GM19023 (cell line): ENCODE data around the gene CARD9.

ENCODE experiments used
- ATAC-seq: cut with Tn5 transposase; IDR thresholded peaks from one replicate; pipeline ENCODE4 v1.9.1; 2021; ENCODE audit warnings: mild to moderate bottlenecking, moderate library complexity; ENCODE audit not compliant: unreplicated experiment

Gene CARD9

DNA sequence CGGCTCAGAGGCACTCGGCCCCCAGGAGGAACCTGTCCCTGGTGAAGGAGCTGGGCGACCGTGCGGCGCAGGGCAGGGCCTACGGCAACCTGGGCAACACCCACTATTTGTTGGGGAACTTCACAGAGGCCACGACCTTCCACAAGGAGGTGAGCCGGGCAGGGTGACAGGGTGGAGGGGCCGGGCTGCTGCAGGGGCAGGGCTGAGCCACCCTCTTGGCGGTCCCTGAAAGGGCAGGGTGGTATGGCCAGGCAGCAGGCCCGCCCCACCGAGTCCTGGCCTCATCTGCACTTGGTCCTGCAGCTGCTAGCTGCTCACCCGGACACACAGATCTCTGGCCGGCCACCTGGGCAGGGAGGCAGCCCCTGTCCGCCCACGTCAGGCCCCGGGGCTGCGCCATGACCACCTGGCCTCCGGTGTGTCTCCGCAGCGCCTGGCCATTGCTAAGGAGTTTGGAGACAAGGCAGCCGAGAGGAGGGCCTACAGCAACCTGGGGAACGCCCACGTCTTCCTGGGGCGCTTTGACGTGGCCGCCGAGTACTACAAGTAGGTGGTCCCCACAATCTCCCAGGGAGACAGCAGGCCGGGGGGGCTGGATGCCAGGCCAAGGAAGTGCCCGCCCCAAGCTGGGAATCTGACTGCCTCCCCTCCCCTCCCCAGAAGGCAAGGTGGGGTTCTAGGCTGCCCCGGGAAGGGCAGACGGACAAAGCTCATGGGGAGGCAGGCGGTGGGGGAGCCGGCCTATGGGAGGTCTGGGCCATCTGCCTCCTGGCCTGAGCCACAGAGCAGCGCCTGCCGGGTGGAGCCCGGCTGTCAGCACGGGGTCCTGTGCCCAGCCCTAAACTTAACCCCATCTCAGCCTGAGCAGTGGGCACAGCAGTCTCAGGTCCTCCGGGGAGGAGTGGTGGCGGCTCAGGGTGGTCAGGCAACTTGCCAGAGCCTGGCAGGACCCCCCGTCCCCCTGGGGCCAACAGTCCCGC lies 35.8 kb downstream of the CARD9 start:
- ATAC-seq: no peak

DNA sequence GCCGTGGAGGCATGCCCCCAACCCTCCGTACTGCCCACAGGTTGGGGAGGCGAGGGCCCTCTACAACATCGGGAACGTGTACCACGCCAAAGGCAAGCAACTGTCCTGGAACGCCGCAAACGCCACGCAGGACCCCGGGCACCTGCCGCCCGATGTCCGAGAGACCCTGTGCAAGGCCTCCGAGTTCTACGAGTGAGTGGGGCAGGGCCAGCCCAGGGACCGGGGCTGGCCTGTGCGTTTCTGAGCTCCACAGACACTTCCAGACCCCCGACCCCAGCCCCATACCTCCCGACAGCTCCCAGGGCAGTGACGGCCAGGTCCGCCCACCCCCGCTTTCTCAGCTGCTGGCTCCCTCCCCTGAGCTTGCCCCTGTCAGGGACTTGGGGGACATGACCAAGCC lies 36.6 kb downstream of the CARD9 start:
- ATAC-seq: no peak

DNA sequence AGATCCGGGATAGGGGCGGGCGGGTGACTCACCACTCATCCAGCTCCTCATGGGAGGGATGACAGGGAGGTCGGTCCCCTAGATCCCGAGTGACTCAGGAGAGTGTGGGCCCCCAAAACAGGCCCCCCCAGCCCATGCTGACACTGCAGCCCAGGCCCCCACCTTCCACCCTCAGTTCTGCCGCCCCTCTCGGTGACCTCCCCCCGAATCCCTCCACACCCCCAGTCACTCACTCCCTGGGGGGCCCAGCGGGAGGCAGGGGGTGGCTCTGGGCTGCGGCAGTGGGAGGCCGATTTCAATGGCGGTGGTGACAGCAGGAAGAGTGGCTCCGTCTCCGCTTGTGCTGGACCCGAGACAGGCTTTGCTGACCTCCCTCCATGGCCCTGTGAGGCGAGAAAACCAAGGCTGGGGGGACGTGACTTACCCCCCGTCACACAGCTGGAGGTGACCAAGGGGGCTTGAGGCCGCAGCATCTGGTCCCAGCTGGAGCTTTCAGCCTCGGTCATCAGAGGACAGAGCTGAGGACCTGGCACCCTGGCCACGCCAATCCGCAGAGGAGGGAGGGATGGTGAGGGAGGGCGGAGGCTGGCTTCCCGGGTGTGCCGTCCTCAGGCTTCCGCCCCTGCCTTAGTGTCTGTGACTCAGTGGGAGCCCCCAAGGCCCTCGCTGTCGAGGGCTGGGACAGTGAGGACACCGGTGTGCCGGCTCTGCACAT lies 37.2 kb downstream of the CARD9 start:
- no peak for ATAC-seq

DNA sequence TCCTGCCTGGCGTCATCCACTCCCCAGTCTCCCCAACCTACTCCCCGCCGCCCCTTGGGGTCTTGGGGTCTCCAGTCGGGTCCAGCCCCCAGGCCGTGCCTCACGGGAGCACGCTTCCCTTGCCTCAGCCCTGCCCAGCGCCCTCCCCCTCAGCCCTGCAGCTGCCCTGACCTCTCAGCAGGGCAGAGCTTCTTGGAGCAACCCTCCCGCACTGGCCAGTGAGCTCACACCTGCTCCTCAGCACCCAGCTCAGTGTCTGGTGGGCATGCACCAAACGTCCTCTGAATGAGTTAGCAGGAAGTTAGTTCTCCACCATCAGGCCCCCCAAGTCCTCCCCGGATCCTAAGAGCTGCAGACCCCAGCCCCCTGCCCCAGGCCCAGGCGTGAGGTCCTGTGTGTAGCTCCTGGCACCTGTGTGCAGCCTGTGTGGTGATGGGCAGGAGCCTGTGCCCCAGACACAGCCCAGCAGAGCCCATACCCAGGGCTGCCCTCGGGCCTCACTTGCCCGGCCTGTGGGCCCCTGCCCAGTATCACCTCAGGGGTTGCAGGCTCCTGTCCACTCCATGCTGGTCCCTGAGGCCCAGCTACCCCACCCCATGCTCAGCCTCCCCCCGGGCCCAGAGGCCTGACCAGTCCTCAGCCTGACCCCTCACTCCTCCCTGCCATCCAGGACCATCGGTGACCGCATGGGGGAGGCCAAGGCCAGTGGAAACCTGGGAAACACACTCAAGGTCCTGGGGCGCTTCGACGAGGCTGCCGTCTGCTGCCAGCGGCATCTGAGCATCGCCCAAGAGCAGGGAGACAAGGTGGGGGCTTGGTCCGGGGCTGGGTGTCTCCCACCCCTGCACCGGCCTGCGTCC lies 37.9 kb downstream of the CARD9 start:
- ATAC-seq: no peak

DNA sequence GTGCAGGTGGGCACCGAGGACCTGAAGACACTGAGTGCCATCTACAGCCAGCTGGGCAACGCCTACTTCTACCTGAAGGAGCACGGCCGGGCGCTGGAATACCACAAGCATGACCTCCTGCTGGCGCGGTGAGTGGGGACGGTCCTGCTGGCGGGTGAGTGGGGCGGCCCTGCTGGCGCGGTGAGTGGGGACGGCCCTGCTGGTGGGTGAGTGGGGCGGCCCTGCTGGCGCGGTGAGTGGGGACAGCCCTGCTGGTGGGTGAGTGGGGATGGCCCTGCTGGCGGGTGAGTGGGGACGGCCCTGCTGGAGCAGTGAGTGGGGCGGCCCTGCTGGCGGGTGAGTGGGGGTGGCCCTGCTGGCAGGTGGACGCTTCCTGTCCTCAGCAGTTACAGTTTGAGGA lies 38.9 kb downstream of the CARD9 start:
- ATAC-seq: no peak

DNA sequence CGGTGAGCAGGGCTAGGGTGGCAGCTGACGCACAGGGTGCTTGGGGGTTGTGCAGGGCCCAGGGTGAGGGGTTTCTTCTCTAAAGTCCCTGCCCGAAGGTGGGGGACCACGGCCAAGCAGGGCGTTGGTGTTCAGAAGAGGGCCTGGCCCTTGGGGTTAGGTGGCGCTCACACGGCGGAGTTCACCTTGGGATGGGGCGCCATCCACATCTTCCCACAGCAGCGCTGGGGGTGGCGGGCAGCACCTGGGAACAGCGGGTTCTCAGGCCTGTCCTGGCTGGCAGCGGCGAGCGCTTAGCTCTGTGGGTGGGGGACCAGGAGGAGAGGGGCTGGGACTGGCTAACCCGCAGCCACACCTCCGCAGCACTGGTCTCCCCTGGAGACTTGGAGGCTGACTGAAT lies 40.0 kb downstream of the CARD9 start:
- ATAC-seq: no peak

DNA sequence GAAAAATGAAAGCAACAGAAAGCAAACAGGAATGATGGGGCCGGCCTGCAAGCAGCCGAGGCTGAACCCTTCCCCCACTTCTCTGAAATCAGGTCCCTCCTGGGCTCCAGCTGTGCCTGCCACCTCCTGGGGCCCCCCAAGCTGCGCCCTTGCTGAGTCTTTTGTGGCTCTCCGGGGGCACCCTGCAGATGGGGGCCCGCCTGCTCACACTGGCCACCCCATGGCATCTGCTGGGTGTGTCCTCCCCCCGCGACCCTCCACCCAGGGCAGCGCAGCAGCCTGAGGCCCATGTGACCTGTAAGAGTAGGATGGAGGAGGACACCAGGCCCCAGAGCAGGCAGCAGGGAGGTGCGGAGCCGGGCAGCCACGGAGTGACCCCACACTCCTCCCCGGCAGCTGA lies 40.4 kb downstream of the CARD9 start:
- no peak for ATAC-seq

DNA sequence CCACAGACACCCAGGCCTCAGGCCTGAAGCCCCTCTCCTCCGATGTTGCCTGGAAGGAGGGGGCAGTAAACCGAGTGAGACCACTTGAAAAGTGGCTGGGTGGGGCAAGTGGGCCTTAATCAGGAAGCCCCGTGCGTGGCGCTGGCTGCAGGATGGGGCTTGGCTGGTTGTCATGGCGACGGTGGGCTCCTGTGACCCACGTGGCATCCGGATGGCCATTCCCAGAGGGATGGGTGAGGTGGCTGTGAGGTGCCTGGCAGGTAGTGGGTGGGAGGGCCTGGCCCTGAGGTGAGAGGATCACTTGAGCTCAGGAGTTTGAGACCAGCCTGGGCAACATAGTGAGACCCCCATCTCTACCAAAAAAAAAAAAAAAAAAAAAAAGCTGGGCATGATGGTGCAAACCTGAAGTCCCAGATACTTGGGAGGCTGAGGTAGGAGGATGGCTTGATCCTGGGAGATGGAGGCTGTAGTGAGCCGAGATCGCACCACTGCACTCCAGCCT lies 40.9 kb downstream of the CARD9 start:
- ATAC-seq: no peak

DNA sequence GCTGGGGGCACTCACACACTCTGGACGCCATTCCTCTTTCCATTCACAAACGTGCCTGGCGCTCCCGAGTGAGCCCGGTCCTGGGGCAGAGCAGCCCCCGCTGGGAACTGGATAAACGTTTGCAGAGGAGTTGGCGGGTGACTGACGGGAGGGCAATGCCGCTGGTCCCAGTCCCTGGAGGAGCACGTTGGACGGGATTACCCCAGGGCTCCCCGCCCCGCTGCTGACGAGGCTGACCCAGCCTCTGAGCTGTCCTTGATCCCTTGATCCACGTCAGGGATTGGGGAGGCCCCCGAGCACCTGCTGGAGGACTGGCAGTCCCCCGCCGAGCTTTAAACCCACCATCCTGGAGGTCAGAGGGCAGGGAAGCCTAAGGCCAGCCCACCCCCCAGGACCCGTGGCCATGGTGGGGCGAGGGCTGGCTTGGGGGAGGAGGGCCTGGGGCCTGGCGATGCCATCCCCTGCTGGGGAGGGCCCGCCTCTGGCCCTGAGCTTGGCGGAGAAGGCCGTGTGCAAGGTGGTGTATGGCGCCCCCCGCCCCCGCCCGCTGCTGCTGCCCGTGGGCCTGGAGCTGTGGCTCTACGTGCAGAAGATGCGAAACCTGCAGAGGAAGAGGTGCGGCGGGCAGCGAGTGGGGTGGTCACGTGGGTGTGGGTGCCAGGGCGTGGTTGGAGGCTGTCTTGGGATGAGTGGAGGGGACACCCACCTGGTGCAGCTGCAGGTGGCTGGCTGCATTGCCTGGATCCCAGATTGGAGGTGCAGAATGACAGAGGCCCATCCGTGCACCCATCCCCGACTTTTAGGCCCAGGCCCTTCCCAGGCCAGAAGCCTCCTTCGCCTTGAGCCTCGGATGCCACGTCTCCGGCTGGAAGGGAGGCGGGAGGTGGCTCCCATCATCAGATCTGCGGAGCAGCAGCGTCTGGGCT lies 41.6 kb downstream of the CARD9 start:
- no peak for ATAC-seq

DNA sequence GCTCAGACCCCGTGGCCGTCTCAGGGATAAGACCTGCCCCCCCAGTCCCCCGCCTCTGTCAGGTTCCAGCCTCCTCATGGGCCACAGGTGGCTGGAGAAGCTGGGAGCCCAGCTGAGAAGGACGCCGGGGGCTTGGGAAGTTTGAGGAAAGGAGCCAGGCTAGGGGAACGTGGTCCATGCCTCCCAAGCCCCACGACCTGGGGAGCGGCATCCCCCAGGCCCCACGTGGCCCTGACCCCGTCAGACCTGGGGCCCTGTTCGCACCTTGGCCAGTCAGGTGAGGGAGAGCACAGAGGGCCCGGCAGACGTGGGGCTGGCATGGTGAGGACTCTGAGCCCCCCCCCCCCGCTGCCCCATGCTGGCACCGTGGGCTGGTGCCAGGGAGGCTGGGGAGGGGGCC lies 42.4 kb downstream of the CARD9 start:
- no peak for ATAC-seq

DNA sequence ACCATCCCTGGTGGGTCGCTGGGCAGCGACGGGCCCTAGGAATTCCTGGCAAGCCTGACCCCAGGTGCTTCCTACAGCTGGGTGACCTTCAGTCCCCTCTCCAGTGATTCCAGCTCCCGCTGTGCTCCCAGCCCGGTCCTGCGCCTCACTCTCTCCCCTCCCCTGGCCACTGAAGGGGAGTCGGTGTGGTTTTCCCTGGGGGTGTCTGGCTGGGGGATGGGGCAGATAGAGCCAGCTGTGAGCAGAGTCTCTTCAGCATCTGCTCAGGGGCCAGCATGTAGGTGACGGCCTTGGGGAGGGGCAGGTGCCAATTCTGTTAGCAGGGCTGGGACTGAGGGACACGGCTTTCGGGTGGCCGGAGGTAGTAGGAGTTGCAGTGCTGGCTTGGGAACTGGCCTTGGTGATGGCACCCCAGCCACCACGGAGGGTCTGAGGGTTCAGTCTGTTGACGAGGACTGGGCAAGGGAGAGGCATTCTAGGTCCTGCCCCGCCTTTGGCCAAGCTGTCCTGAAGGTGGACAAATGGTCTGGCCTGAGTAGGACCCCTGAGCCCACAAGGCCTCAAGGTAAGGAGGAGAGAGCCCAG lies 43.0 kb downstream of the CARD9 start:
- no peak for ATAC-seq

DNA sequence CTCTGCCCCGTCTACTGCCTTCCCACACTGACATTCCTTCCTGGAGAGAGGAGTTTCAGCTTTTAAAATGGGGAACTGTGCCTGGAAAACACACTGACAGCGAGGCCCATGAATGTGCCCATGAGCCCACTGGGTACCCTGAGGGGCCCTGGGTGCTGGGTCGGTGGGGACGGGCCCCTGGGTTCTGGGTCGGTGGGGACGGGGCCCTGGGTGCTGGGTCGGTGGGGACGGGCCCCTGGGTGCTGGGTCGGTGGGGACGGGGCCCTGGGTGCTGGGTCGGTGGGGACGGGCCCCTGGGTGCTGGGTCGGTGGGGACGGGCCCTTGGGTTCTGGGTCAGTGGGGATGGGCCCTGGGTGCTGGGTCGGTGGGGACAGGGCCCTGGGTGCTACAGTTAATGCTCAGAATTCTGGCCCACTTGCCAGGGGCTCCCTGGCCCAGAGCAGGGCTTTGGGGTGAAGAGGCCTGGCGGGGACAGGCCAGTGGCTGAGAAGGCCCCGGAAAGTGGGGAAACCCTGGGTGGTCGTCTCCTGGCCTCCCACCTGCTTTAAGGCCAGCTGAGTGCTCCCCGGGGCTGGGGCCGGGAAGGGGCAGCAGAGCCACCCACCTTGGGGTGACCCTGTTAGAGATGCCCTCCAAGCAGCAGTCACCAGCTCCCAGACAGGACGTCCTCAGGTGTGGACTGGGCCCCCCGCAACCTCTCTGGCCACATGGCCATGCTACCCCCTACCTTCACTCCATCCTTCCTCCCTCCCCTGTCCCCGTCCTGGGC lies 43.6 kb downstream of the CARD9 start:
- ATAC-seq: no peak

DNA sequence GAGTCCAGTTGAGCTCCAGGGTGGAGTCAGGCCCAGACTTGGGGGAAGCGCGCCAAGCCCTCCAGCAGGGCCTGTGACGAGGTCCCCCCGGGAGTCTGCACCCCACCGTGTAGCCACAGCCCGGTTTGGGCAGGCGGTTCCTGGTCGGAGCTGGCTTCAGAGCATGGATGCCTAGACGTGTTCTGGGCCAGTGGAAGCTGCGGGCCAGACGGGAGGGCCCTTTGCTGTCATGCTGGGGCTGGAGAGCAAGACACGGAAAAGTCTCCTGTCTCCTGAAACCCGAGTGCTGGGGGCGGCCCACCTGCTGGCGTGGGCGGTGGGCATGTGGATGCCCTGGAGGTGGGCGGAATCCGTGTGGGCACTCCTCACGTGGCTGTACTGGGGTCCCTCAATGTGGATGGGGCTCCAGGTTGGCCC lies 44.2 kb downstream of the CARD9 start:
- no peak for ATAC-seq

DNA sequence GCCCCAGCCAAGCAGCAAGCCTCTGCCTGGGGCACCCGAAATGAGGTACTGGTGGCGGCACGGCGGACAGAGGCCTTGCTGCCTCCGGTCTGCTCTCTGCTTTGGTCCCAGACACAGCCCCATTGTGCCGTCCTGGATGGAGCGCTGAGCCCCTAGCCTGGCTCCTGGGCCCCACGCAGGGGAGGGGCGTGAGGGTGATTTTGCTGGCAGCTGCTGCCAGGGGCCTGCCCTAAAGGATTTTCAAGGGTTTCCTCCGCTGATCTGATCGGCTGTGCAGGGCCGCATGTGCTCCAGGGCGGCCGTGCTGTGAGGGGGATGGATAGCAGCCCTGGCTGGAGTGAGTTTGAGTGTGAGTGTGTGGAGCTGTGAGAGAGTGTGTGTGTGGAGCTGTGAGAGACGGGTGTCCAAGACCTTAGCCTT lies 44.8 kb downstream of the CARD9 start:
- ATAC-seq: no peak

DNA sequence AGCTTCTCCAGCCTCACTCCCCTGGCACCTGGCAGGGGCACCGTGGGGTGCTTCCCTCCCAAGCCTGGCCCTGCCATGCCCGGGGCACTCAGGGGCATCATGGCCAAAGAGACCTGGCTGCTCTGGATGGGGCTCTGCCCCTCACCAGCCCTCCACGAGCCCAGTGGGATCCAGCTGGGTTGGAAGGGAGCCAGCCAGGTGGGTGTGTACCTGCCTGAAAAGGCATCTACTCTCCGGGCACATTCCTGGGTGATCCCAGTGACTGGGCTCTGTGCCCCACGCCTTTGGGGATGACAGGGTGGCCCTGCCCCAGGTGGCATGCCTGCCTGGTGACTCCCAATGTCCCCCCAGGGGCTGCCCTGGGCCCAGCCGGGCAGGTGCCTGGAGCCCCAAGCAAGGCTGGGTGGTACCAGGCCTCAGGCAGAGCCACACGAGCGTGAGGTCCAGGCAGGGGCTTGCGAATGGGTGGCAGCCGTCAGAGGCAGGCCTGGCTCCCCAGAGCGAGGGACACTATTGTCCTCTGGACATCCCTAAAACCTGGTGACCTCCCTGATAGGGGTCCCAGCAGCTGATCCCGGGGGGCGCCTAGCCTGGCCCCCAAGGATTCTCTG lies 45.4 kb downstream of the CARD9 start:
- no peak for ATAC-seq

DNA sequence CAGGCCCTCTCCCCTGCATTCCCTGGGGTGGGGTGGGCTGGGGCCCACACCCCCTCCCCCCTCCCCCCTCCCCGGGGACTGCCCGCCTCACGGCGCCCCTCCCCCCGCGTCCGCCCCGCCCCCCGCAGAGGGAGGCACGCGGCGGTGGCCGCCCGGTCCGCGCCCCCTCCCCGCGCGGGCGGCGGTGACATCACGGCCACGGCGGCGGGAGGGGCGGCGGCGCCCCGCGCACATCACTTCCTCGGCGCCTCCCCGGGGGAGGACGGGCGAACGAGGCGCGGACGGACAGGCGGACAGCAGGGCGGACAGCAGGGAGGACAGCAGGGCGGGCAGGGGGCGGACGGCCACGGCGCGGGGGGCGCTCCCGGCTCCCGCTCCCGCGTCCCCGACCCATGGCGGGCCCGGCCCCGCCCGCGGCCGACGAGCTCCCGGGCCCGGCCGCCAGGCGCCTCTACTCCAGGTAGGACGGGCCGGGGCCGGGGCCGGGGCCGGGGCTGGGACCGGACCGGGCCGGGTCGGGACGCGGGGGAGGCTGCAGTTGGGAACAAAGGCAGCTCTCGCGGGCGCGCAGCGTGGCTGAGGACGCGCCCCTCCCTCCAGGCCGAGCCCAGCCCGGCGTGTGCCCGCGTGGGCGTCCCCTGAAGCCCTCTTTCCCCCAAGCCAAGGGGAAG lies 46.0 kb downstream of the CARD9 start, which contains the start of gene GPSM1:
Gene GPSM1 (plus strand): TSS at position 236 of the 671 bp plus-strand sequence. CDS start 157 bp downstream, at position 393.
- ATAC-seq: no peak

DNA sequence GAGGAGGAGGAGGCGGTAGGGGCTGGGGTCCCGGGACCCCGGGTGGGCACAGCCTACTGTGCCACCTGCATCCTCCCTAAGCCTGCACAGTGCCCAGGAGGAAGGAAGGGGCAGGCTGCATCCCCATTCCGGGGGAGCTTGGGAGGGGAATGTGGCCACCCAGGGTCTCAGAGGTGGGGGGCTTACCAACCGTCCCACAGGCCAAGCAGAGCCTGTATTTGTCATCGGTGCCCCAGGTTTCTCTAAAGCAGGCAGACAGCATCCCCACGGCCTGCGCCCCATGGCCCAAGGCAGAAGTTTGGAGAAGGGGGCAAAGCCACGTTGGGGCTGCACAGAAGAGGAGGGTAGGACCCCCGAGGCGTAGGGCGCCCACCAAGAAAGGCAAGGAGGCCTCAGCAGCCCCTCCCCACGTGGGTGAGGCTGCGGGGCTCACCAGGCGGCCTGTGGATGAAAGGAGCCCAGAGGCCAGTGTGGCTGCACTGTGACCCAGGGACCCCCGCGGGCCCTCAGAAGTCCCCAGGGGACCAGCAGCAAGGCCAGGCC lies 46.6 kb downstream of the CARD9 start:
- no peak for ATAC-seq
